H1 (cell line): ENCODE results near the gene BAK1. TPM values are rescaled to one million over a fixed set of nuclear protein-coding genes. Genes with fewer than 3 reads are reported as not detected.
A peak's percentile ranks its signal among the peaks of the same experiment; 100 is the strongest.

ENCODE experiments used
- CTCF ChIA-PET: fragments of 300-600 bp; sonication (Branson Sonifier 250); formaldehyde crosslinking; loops from one replicate; lab custom pipeline; 2021; ENCODE audit not compliant: partially characterized antibody; lab: Charles Lee
- POLR2A ChIA-PET: fragments of 300-600 bp; sonication (Branson Sonifier 250); formaldehyde crosslinking; loops from one replicate; lab custom pipeline; 2021; ENCODE audit warnings: inconsistent platforms; ENCODE audit not compliant: partially characterized antibody; lab: Charles Lee
- DNase-seq, 2 experiments: peaks; one replicate each; pipeline versions ENCODE4 v3.0.0 to v3.0.0-alpha.2; 2010 to 2022; ENCODE audit warnings: low spot score in 2 of 2, low read depth in 1 of 2, mixed read lengths in 1 of 2
- FAIRE-seq: peaks from 2 replicates; lab custom pipeline; 2011; peaks lifted over from hg19 to GRCh38; lab: Jason Lieb, UNC
- H2AFZ ChIP-seq: 2 replicates; pipeline ENCODE4 v1.8.1; 2012; ENCODE audit warnings: low read length, inconsistent platforms
- H2AK5ac ChIP-seq: 2 replicates; pipeline ENCODE4 v1.6.1; 2013; ENCODE audit warnings: low read depth, low read length
- H2BK120ac ChIP-seq: replicated peaks from 2 replicates; pipeline ENCODE3; 2013; ENCODE audit warnings: low read depth, low read length, inconsistent platforms
- H2BK12ac ChIP-seq: 2 replicates; pipeline ENCODE4 v1.6.1; 2013; ENCODE audit warnings: low read depth, low read length
- H2BK15ac ChIP-seq: 2 replicates; pipeline ENCODE4 v1.6.1; 2013; ENCODE audit warnings: low read length
- H2BK20ac ChIP-seq: 2 replicates; pipeline ENCODE4 v1.6.1; 2013; ENCODE audit warnings: low read length
- H2BK5ac ChIP-seq: 2 replicates; pipeline ENCODE4 v1.6.1; 2013; ENCODE audit warnings: low read depth, low read length
- H3K14ac ChIP-seq: 2 replicates; pipeline ENCODE4 v1.6.1; 2013; ENCODE audit warnings: inconsistent platforms; ENCODE audit not compliant: insufficient read length
- H3K18ac ChIP-seq: 2 replicates; pipeline ENCODE4 v1.6.1; 2013; ENCODE audit warnings: low read length; ENCODE audit errors: extremely low read depth
- H3K23ac ChIP-seq: 2 replicates; pipeline ENCODE4 v1.6.1; 2013; ENCODE audit warnings: inconsistent platforms; ENCODE audit not compliant: insufficient read length
- H3K23me2 ChIP-seq: 2 replicates; pipeline ENCODE4 v1.6.1; 2013; ENCODE audit warnings: low read depth, low read length
- H3K27ac ChIP-seq: 2 replicates; pipeline ENCODE4 v1.6.1; 2011; ENCODE audit warnings: low read depth, low read length, inconsistent platforms
- H3K27me3 ChIP-seq, 4 experiments: replicated peaks in 1 of 4; 1 replicate in 1 of 4; 2 replicates in 3 of 4; pipeline versions ENCODE4 v1.6.1 to v1.8.1; 2011 to 2013; ENCODE audit warnings: low read length in 3 of 4, mild to moderate bottlenecking in 3 of 4, inconsistent platforms in 2 of 4, mixed read lengths in 2 of 4, moderate library complexity in 1 of 4; ENCODE audit not compliant: control insufficient read depth in 3 of 4, insufficient read depth in 3 of 4; ENCODE audit errors: extremely low read depth in 1 of 4
- H3K36me3 ChIP-seq, 4 experiments: 2 replicates each; pipeline versions ENCODE4 v1.6.1 to v1.8.1; 2011 to 2013; ENCODE audit warnings: mild to moderate bottlenecking in 4 of 4, low read length in 3 of 4, moderate library complexity in 2 of 4, control low read depth in 1 of 4, inconsistent platforms in 1 of 4; ENCODE audit not compliant: insufficient read depth in 4 of 4, control insufficient read depth in 2 of 4
- H3K4ac ChIP-seq: replicated peaks from 2 replicates; pipeline ENCODE3; 2013; ENCODE audit warnings: low read length, low read depth, mixed read lengths, inconsistent platforms; ENCODE audit not compliant: insufficient read length
- H3K4me1 ChIP-seq, 4 experiments: replicated peaks in 1 of 4; 1 replicate in 1 of 4; 2 replicates in 3 of 4; pipeline versions ENCODE4 v1.6.1 to v1.8.1; 2011 to 2013; ENCODE audit warnings: low read length in 3 of 4, inconsistent platforms in 2 of 4, mixed read lengths in 1 of 4; ENCODE audit not compliant: insufficient read depth in 4 of 4, control insufficient read depth in 3 of 4
- H3K4me2 ChIP-seq, 2 experiments: 2 replicates each; pipeline versions ENCODE4 v1.6.1 to v1.8.1; 2011 to 2013; ENCODE audit warnings: low read depth in 2 of 2, low read length in 2 of 2, control low read depth in 1 of 2, inconsistent platforms in 1 of 2, mild to moderate bottlenecking in 1 of 2; ENCODE audit not compliant: insufficient read depth in 1 of 2
- H3K4me3 ChIP-seq, 4 experiments: fragments of 200-600, 300-600 bp in 1 of 4; sonication (generic), shearing (Covaris generic), sonication (Bioruptor Twin) in 1 of 4; 2 replicates each; pipeline versions ENCODE4 v1.5.1 to v1.8.1; 2011 to 2016; ENCODE audit warnings: low read length in 4 of 4, low read depth in 3 of 4, control low read depth in 2 of 4, inconsistent platforms in 2 of 4, mild to moderate bottlenecking in 2 of 4, mixed read lengths in 1 of 4, moderate library complexity in 1 of 4; ENCODE audit not compliant: insufficient read depth in 2 of 4; ENCODE audit errors: extremely low read depth in 1 of 4
- H3K56ac ChIP-seq: replicated peaks from 2 replicates; pipeline ENCODE3; 2013; ENCODE audit warnings: low read depth, mild to moderate bottlenecking, mixed read lengths, low read length, inconsistent platforms; ENCODE audit not compliant: insufficient read length
- H3K79me1 ChIP-seq: 2 replicates; pipeline ENCODE4 v1.6.1; 2013; ENCODE audit warnings: low read depth, low read length, control low read depth
- H3K79me2 ChIP-seq, 2 experiments: 2 replicates each; pipeline versions ENCODE4 v1.6.1 to v1.8.1; 2012 to 2013; ENCODE audit warnings: low read length in 2 of 2, mild to moderate bottlenecking in 2 of 2, inconsistent platforms in 1 of 2; ENCODE audit not compliant: insufficient read depth in 2 of 2, control insufficient read depth in 1 of 2
- H3K9ac ChIP-seq, 4 experiments: replicated peaks in 1 of 4; 1 replicate in 1 of 4; 2 replicates in 3 of 4; pipeline versions ENCODE4 v1.6.1 to v1.8.1; 2011 to 2013; ENCODE audit warnings: low read depth in 3 of 4, low read length in 3 of 4, control low read depth in 2 of 4, mild to moderate bottlenecking in 2 of 4, moderate library complexity in 2 of 4, inconsistent platforms in 1 of 4; ENCODE audit errors: extremely low read depth in 1 of 4
- H3K9me3 ChIP-seq, 2 experiments: 2 replicates each; pipeline versions ENCODE4 v1.6.1 to v1.8.1; 2012 to 2013; ENCODE audit warnings: mild to moderate bottlenecking in 2 of 2, moderate library complexity in 2 of 2, control low read depth in 1 of 2, inconsistent platforms in 1 of 2, low read depth in 1 of 2, low read length in 1 of 2, mixed read lengths in 1 of 2; ENCODE audit not compliant: insufficient read depth in 2 of 2
- H4K20me1 ChIP-seq, 2 experiments: replicated peaks in 1 of 2; 2 replicates each; pipeline versions ENCODE3 to v1.8.1; 2011 to 2013; ENCODE audit warnings: inconsistent platforms in 2 of 2, low read length in 2 of 2, mild to moderate bottlenecking in 1 of 2; ENCODE audit not compliant: insufficient read depth in 2 of 2, control insufficient read depth in 1 of 2
- H4K5ac ChIP-seq: 2 replicates; pipeline ENCODE4 v1.6.1; 2013; ENCODE audit warnings: low read length, low read depth, mixed read lengths, inconsistent platforms; ENCODE audit not compliant: insufficient read length
- H4K8ac ChIP-seq: 2 replicates; pipeline ENCODE4 v1.8.0; 2013; ENCODE audit warnings: mild to moderate bottlenecking, moderate library complexity, low read length, inconsistent platforms; ENCODE audit not compliant: insufficient read depth; ENCODE audit errors: extremely low read depth
- H4K91ac ChIP-seq: replicated peaks from 2 replicates; pipeline ENCODE3; 2013; ENCODE audit warnings: low read length, mixed read lengths, inconsistent platforms; ENCODE audit not compliant: insufficient read length
- CREB1 ChIP-seq: IDR thresholded peaks from 2 replicates; pipeline ENCODE4 v1.6.1; 2012; ENCODE audit warnings: inconsistent platforms
- EP300 ChIP-seq, 2 experiments: IDR thresholded peaks; 1 replicate in 1 of 2; 2 replicates in 1 of 2; pipeline ENCODE4 v1.6.1; 2011 to 2012; ENCODE audit warnings: low read depth in 2 of 2, low read length in 2 of 2, mild to moderate bottlenecking in 2 of 2, borderline replicate concordance in 1 of 2, inconsistent platforms in 1 of 2, moderate library complexity in 1 of 2
- EZH2 ChIP-seq: fragments of 200-600 bp; sonication (generic); IDR thresholded peaks from 2 replicates; pipeline ENCODE4 v1.7.1; 2012; ENCODE audit warnings: low read depth, mild to moderate bottlenecking, moderate library complexity, low read length, inconsistent platforms; ENCODE audit not compliant: severe bottlenecking
- GTF2F1 ChIP-seq: IDR thresholded peaks from 2 replicates; pipeline ENCODE4 v1.6.1; 2012; ENCODE audit warnings: low read depth, low read length, improper control_type of control experiment, borderline replicate concordance
- KDM5A ChIP-seq: fragments of 200-600 bp; IDR thresholded peaks from 2 replicates; pipeline ENCODE4 v1.7.1; 2012; ENCODE audit warnings: mild to moderate bottlenecking, low read length, inconsistent platforms, mixed read lengths
- POLR2A ChIP-seq, 2 experiments: IDR thresholded peaks; 1 replicate in 1 of 2; 2 replicates in 1 of 2; pipeline ENCODE4 v1.6.1; 2011; ENCODE audit warnings: low read depth in 2 of 2, low read length in 2 of 2, mild to moderate bottlenecking in 2 of 2; ENCODE audit errors: control extremely low read depth in 1 of 2
- POU5F1 ChIP-seq: IDR thresholded peaks from 2 replicates; pipeline ENCODE4 v1.6.1; 2011; ENCODE audit warnings: low read depth, mild to moderate bottlenecking, low read length, moderate library complexity
- RXRA ChIP-seq: IDR thresholded peaks from 2 replicates; pipeline ENCODE4 v1.6.1; 2011; ENCODE audit warnings: low read depth, mild to moderate bottlenecking, low read length, moderate library complexity; ENCODE audit not compliant: insufficient read depth
- SIN3A ChIP-seq, 2 experiments: IDR thresholded peaks in 1 of 2; conservative IDR thresholded peaks in 1 of 2; 2 replicates each; pipeline ENCODE4 v1.6.1; 2011 to 2012; ENCODE audit warnings: low read length in 2 of 2, improper control_type of control experiment in 1 of 2, low read depth in 1 of 2, mild to moderate bottlenecking in 1 of 2
- SIRT6 ChIP-seq: IDR thresholded peaks from one replicate; pipeline ENCODE4 v1.7.1; 2012; ENCODE audit warnings: low read length, inconsistent platforms
- TAF1 ChIP-seq: IDR thresholded peaks from 2 replicates; pipeline ENCODE4 v1.6.1; 2011; ENCODE audit warnings: mild to moderate bottlenecking, low read depth, low read length
- WGBS, 2 experiments: shearing (Covaris generic) in 1 of 2; methylation state at CpG; one replicate each; pipeline versions ENCODE4 v1.1.6 to v1.1.7; 2013 to 2015; ENCODE audit warnings: low lambda C conversion rate in 2 of 2, mixed read lengths in 2 of 2, inconsistent platforms in 1 of 2, low coverage in 1 of 2, missing lambda C conversion rate in 1 of 2; ENCODE audit not compliant: insufficient replicate concordance in 2 of 2, insufficient coverage in 1 of 2, insufficient read length in 1 of 2; ENCODE audit errors: extremely low coverage in 1 of 2, missing lambda C conversion rate in 1 of 2; 5-methylcytosine and 5-hydroxymethylcytosine counted together
- polyA plus RNA-seq, 7 experiments: library from polyadenylated mRNA; depleted of rRNA in 3 of 7; stranded (reverse) in 5 of 7; unstranded in 2 of 7; fragments of >200 nt in 5 of 7; fragments of 200-250 nt in 2 of 7; gene quantifications; 1 replicate in 5 of 7; 2 replicates in 1 of 7; 4 replicates in 1 of 7; pipeline versions ENCODE4 v1.2.1 to v1.2.3, GENCODE V29; 2011 to 2013; ENCODE audit warnings: missing spikeins in 2 of 7, mixed read lengths in 2 of 7
- total RNA-seq: library from RNA; stranded (reverse); fragmentation: NEBNext Ultra II Directional; extraction: Animal tissue kit (Norgen Biotek cat#: 25700); gene quantifications from 2 replicates; pipeline ENCODE4 v1.2.1, GENCODE V29; 2021
- TF ChIP-seq, protein P1 (sequence below): IDR thresholded peaks from 2 replicates; pipeline ENCODE4 v1.6.1; 2012; ENCODE audit warnings: low read length, inconsistent platforms

Gene BAK1
- total and polyA plus RNA-seq, 2 of the 8 experiments (the other 6 are each of a cell fraction or from before 2014, with no cell fraction given) = 43.3 to 43.4 TPM

DNA sequence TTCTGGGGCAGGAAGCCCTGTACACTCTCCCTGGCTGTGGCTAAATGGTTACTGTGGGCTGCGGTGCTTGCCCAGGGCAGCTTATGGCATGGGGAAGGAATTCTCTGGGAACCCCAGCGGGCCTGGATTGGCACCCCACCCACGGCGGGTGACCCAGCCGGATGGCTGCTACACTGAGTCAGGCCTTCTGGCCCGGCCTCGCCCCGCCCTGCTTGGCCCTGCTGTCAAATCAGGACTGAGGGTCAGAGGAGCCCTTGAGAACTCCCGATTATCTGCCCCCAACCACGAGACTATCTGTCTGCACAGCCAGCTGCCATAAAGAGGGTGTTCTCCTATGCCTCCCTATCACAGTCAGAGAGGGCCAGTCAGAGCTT is 33.7 kb upstream of the BAK1 start:
- Histone ChIP-seq H3K23ac (no peak overlapping the region), H2BK5ac (no peak overlapping the region), H2BK120ac (no peak overlapping the region), H3K27ac (no peak overlapping the region), H3K23me2 (no peaks in the 10 kb centered on the region; the same call in 1 of the 2 replicates), H3K18ac (no peak overlapping the region), H4K5ac (no peak overlapping the region), H3K9me3 (0 out of 4 replicates have a peak, but pooled peaks cover 0 to 2% of the 10 kb centered on the region in 2 experiments), H2AFZ (no peak overlapping the region), H3K9ac (no peak overlapping the region), H3K4me2 (no peak overlapping the region), H3K79me2 (no peaks in the 10 kb centered on the region), H3K79me1 (no peaks in the 10 kb centered on the region), H3K4me3 (no peak overlapping the region), H2BK12ac (peak overlapping the region; percentile 75; the same call in 1 of the 2 replicates), H3K36me3 (no peaks in the 10 kb centered on the region), H3K4me1 (peaks cover 6 to 25% (median 19%) of the 10 kb centered on the region in 4 experiments), H2BK15ac (peak overlapping the region; percentile 81; the same call in 1 of the 2 replicates), H4K91ac (no peak overlapping the region), H4K8ac (peak overlapping the region; percentile 3), H2AK5ac (no peak overlapping the region), H2BK20ac (0 out of 2 replicates have a peak overlapping the region, but pooled peaks have one; percentile 72)
- DNase-seq (no peak), FAIRE-seq (no peak)
- CTCF ChIA-PET = interaction anchor here (0.5 to 4.7 kb wide), 7 partner anchors 10 to 155 kb away, joined by 3 to 28 read pairs (median 7); no protein-coding TSS in a partner anchor
- WGBS, 2 experiments = 93% methylated on average over 9 of the region's 10 CpGs; no CpG with 5 or more reads in 1 of the 2 experiments
- TF ChIP-seq EP300 (IDR thresholded peaks at IDR 0.05; ENCODE audit: borderline replicate concordance in 1 of 2, low read depth in 2 of 2, low read length in 2 of 2) (no peak), KDM5A (no peak), SIRT6 (no peak), EZH2 (no peak), SIN3A (conservative IDR thresholded peaks at IDR 0.05 in 1 of 2, IDR thresholded peaks at IDR 0.05 in 1 of 2; ENCODE audit: low read depth in 1 of 2, low read length in 2 of 2) (no peak), POU5F1 (no peak), GTF2F1 (no peak), POLR2A (IDR thresholded peaks at IDR 0.05; ENCODE audit: control extremely low read depth in 1 of 2, low read depth in 2 of 2, low read length in 2 of 2) (no peak), RXRA (no peak), TAF1 (no peak), CREB1 (no peak)
- TF ChIP-seq, protein P1, sequence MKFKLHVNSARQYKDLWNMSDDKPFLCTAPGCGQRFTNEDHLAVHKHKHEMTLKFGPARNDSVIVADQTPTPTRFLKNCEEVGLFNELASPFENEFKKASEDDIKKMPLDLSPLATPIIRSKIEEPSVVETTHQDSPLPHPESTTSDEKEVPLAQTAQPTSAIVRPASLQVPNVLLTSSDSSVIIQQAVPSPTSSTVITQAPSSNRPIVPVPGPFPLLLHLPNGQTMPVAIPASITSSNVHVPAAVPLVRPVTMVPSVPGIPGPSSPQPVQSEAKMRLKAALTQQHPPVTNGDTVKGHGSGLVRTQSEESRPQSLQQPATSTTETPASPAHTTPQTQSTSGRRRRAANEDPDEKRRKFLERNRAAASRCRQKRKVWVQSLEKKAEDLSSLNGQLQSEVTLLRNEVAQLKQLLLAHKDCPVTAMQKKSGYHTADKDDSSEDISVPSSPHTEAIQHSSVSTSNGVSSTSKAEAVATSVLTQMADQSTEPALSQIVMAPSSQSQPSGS = no peak
- TF ChIP-seq, all 59 proteins: peak for 0
- H3K56ac ChIP-seq = no peak overlapping the region
- no peaks in the 10 kb centered on the region for H4K20me1 ChIP-seq
- H3K4ac ChIP-seq = no peak overlapping the region
- POLR2A ChIA-PET = interaction anchor here (0.6 kb wide), 1 partner anchor 77 kb away, joined by 3 read pairs; no protein-coding TSS in a partner anchor
- no peak overlapping the region for H3K14ac ChIP-seq
- 0 out of 7 replicates have a peak, but pooled peaks cover 0 to 2% (median 0%) of the 10 kb centered on the region in 4 experiments for H3K27me3 ChIP-seq
